Body of pancreas (tissue), 4 donors: ENCODE measurements around the gene CAV1. TPM values are rescaled to one million over a fixed set of nuclear protein-coding genes. Genes with fewer than 3 reads are reported as not detected.
A peak's percentile ranks its signal among the peaks of the same experiment; 100 is the strongest.
"Not testable (repeated sequence)": the region's sequence is repeated elsewhere in the genome, so short reads cannot be mapped to it uniquely, and the experiment has no call there.

Experiments
- ATAC-seq: fragments of 150-250 bp; one replicate; pipeline ENCODE4 v1.9.1; 2016
- DNase-seq, 4 donors: peaks; one replicate each; pipeline ENCODE4 v3.0.0-alpha.2; 2019
- H3K27ac ChIP-seq, 4 donors: fragments of 200-600 bp; sonication (generic); 1 replicate in 3 of 4; 2 replicates in 1 of 4; pipeline versions ENCODE4 v1.5.1 to v1.6.1; 2016 to 2019; ENCODE audit warnings: mild to moderate bottlenecking in 1 of 4, mixed read lengths in 1 of 4, moderate library complexity in 1 of 4
- H3K27me3 ChIP-seq, 2 donors: fragments of 200-600 bp; sonication (generic); one replicate each; pipeline ENCODE4 v1.6.0; 2016; ENCODE audit warnings: mild to moderate bottlenecking in 1 of 2
- H3K36me3 ChIP-seq, 2 donors: fragments of 200-600 bp; sonication (generic); replicated peaks in 1 of 2; 2 replicates each; pipeline ENCODE4 v1.5.1; 2016; ENCODE audit warnings: low read depth in 2 of 2; ENCODE audit not compliant: insufficient read depth in 1 of 2
- H3K4me1 ChIP-seq: fragments of 200-600 bp; sonication (generic); one replicate; pipeline ENCODE4 v1.6.0; 2016
- H3K4me3 ChIP-seq, 2 donors: fragments of 200-600 bp; sonication (generic); 1 replicate in 1 of 2; 2 replicates in 1 of 2; pipeline ENCODE4 v1.5.1; 2016 to 2019
- H3K9me3 ChIP-seq, 3 donors: fragments of 200-600 bp; sonication (generic); 1 replicate in 2 of 3; 2 replicates in 1 of 3; pipeline ENCODE4 v1.5.1; 2016
- CTCF ChIP-seq, 7 experiments: fragments of 450-650 bp in 4 of 7; fragments of 200-600 bp in 3 of 7; sonication (generic) in 3 of 7; IDR thresholded peaks; one replicate each; pipeline ENCODE4 v1.5.1; 2016 to 2019; ENCODE audit warnings: antibody characterized with exemption in 7 of 7
- POLR2A ChIP-seq, 3 donors: fragments of 450-650 bp; IDR thresholded peaks; one replicate each; pipeline ENCODE4 v1.6.1; 2016; ENCODE audit warnings: antibody characterized with exemption in 3 of 3, mild to moderate bottlenecking in 2 of 3
- WGBS, 2 donors: methylation state at CpG; one replicate each; pipeline ENCODE4 v1.1.5; 2017; 5-methylcytosine and 5-hydroxymethylcytosine counted together
- intact Hi-C: fragments of 100-400 bp; cut with DNase I; formaldehyde crosslinking; loops from one replicate; pipeline ENCODE4 v1.15.1; 2023
- total RNA-seq, 2 donors: library from RNA; depleted of rRNA; stranded (reverse); fragments of >200 nt; gene quantifications; one replicate each; pipeline ENCODE4 v1.1.0, GENCODE V29; 2016

CAV1 gene, protein sequence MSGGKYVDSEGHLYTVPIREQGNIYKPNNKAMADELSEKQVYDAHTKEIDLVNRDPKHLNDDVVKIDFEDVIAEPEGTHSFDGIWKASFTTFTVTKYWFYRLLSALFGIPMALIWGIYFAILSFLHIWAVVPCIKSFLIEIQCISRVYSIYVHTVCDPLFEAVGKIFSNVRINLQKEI
- 10 to 100 TPM; 28.5 to 32.6 TPM for total RNA-seq

DNA sequence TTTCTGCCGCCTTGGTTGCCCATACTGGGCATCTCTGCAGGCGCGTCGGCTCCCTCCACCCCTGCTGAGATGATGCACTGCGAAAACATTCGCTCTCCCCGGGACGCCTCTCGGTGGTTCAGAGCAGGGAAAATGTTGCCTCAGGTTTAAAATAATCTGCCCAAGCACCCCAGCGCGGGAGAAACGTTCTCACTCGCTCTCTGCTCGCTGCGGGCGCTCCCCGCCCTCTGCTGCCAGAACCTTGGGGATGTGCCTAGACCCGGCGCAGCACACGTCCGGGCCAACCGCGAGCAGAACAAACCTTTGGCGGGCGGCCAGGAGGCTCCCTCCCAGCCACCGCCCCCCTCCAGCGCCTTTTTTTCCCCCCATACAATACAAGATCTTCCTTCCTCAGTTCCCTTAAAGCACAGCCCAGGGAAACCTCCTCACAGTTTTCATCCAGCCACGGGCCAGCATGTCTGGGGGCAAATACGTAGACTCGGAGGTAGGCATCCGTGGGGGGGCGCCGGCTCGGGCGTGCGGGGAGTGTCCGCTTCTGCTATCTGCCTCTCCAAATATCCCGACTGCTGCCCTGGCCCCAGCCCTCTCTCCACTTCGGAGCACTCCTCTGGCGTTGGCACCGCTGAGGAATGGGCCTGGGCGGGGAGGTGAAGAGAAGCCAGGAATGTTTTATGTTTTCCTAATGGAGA lies at the start of gene CAV1:
Gene CAV1 (plus strand): TSS at position 428 of the 689 bp plus-strand sequence. CDS start 27 bp downstream, at position 455.
- Histone ChIP-seq H3K9me3 (no peaks in the 10 kb centered on the region), H3K36me3 (no peaks in the 10 kb centered on the region), H3K27ac (peak within 1 kb of the TSS; percentile 35 to 71 (median 62)), H3K27me3 (no peaks in the 10 kb centered on the region), H3K4me3 (peak within 1 kb of the TSS; percentile 23 to 36), H3K4me1 (peaks cover 19% of the 10 kb centered on the region)
- intact Hi-C loops = loop anchor here (10.0 kb wide), 1 partner anchor 260 kb away; no protein-coding TSS in a partner anchor
- ATAC-seq = peak; percentile 55
- peak in 2 of 3 donors; percentile 28 to 39 for TF ChIP-seq POLR2A (IDR thresholded peaks at IDR 0.05)
- TF ChIP-seq CTCF (IDR thresholded peaks at IDR 0.05) = peak in 2 of 7 experiments; percentile 13 to 17
- WGBS, 2 donors = 2% methylated on average over 28 to 42 of the region's 42 CpGs
- DNase-seq = peak; percentile 54 to 72 (median 64)

GRCh38 chr7:116477625-116478024 lies 47.2 kb upstream of the CAV1 start:
- no peak for ATAC-seq

DNA sequence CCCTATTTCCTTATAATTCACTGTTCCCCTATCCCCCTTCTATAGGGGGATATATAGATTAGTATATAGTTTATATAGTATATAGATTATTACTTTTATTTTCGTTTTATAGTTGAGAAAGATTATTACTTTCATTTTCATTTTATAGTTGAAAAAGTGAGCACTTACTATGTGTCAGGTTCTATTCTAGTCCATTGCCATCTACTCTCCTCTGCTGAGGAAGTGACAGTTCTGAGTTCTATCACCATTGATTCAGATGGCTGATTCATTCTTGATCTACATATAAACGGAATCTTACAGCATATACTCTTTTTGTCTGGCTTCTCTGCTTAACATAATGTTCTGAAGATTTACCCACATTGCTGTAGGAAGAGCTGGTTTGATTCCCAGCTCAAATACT lies 46.0 kb upstream of the CAV1 start:
- Histone ChIP-seq H3K4me1 (no peaks in the 10 kb centered on the region), H3K36me3 (no peaks in the 10 kb centered on the region), H3K27ac (no peak overlapping the region), H3K9me3 (no peaks in the 10 kb centered on the region), H3K4me3 (no peak overlapping the region), H3K27me3 (no peaks in the 10 kb centered on the region)
- intact Hi-C loops = no loop called here
- TF ChIP-seq CTCF (IDR thresholded peaks at IDR 0.05) = no peak
- WGBS, 2 donors = 47 to 70% methylated on average over 2 of the region's 2 CpGs
- ATAC-seq (no peak), DNase-seq (no peak)

More at GRCh38 chr7:116477625-116478024, 47.2 kb upstream of the CAV1 start:
- Histone ChIP-seq H3K4me3 (no peak overlapping the region), H3K36me3 (no peaks in the 10 kb centered on the region), H3K4me1 (no peaks in the 10 kb centered on the region), H3K9me3 (no peaks in the 10 kb centered on the region), H3K27me3 (no peaks in the 10 kb centered on the region), H3K27ac (no peak overlapping the region)
- intact Hi-C loops = no loop called here
- 47 to 95% methylated on average over 1 of the region's 1 CpG for WGBS, 2 donors
- no peak for DNase-seq
- no peak for TF ChIP-seq POLR2A (IDR thresholded peaks at IDR 0.05)
- no peak for TF ChIP-seq CTCF (IDR thresholded peaks at IDR 0.05)

- TF ChIP-seq POLR2A (IDR thresholded peaks at IDR 0.05) (no peak), CTCF (IDR thresholded peaks at IDR 0.05) (no peak)
- Histone ChIP-seq H3K36me3 (no peaks in the 10 kb centered on the region), H3K27ac (no peak overlapping the region), H3K9me3 (no peaks in the 10 kb centered on the region), H3K27me3 (no peaks in the 10 kb centered on the region), H3K4me3 (no peak overlapping the region), H3K4me1 (no peaks in the 10 kb centered on the region)
- intact Hi-C loops = no loop called here
- 71 to 84% methylated on average over 2 of the region's 2 CpGs for WGBS, 2 donors
- DNase-seq = no peak
- no peak for ATAC-seq
These were observed 41.4 kb upstream of the CAV1 start for GRCh38 chr7:116483271-116483942.

- H3K27me3 ChIP-seq, H3K9me3 ChIP-seq, DNase-seq, H3K36me3 ChIP-seq, H3K4me1 ChIP-seq, intact Hi-C loops, H3K4me3 ChIP-seq, H3K27ac ChIP-seq, ATAC-seq: not testable (repeated sequence)
- WGBS, 2 donors = 93 to 97% methylated on average over 4 of the region's 4 CpGs
These were observed 40.4 kb upstream of the CAV1 start for GRCh38 chr7:116484389-116484788.
